A549 treated with GW870086 at 1 μM for 4 hours (cell line): ENCODE results near the gene SYNE3. TPM values are rescaled to one million over a fixed set of nuclear protein-coding genes. Genes with fewer than 3 reads are reported as not detected.

Experiments used
- total RNA-seq: library from RNA; stranded (reverse); fragments of 200-300 nt; extraction: Qiagen RNA extraction; gene quantifications from 5 replicates; pipeline ENCODE4 v1.2.3, GENCODE V29; 2022; ENCODE audit warnings: low read depth

SYNE3 gene, protein sequence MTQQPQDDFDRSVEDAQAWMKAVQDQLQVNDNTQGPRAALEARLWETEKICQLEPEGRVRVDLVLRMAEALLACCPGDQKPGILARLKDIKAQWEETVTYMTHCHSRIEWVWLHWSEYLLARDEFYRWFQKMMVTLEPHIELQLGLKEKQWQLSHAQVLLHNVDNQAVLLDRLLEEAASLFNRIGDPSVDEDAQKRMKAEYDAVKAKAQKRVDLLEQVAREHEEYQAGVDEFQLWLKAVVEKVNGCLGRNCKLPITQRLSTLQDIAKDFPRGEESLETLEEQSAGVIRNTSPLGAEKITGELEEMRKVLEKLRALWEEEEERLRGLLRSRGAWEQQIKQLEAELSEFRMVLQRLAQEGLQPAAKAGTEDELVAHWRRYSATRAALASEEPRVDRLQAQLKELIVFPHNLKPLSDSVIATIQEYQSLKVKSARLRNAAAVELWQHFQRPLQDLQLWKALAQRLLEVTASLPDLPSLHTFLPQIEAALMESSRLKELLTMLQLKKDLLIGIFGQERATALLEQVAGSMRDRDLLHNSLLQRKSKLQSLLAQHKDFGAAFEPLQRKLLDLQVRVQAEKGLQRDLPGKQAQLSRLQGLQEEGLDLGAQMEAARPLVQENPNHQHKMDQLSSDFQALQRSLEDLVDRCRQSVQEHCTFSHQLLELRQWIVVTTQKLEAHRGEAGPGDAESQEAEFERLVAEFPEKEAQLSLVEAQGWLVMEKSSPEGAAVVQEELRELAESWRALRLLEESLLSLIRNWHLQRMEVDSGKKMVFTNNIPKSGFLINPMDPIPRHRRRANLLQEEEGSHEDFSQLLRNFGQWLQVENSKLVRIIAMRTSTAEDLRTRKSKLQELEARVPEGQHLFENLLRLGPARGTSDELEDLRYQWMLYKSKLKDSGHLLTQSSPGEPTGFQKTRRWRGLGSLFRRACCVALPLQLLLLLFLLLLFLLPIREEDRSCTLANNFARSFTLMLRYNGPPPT
- total RNA-seq, result 0.25 to 1.0 TPM (median 0.71 TPM) in 5 replicates

DNA sequence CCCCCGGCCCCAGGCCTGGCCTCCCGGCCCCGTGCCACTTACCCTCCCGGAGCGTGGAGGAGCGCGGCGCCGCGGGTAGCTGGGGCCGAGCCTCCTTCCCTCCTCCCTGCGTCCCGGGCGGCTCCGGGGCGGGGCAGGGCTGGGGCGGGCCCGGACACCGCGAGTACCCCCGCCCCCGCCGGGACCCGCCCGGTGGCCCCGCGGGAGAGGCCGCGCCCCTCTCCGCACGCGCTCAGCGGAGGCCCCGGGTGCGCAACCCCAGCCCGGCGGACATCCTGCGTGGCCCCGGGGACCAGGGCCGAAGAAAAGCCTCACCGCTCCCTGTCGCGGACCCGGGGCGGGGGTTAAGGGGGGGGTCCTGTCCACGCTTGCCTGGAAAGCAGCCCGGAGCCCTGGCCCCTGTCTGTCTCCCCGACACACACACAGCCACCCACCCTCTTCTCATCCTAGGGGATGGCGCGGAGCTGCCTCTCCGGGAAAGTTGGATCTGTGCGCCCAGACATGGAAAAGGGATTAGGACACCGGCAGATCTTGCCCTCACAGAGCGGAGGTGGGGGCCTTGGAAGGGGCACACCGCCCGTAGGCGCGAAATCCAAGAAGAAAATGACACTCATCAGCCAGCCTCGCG is at the start of gene SYNE3:
Gene SYNE3, minus strand, starts transcription at position 97 of the 628 bp plus-strand sequence. CDS start 40,829 bp downstream, outside the sequence.

GRCh38 chr14:95534299-95535225 is 18.1 kb upstream of the SYNE3 start, which contains the start of gene GLRX5:
Gene GLRX5 (plus strand): TSS chr14:95535050. CDS start chr14:95535090, 40 bp downstream.

Other genes with a start within 250 kb of the SYNE3 start
- 4.7 to 7.2 TPM (median 6.6 TPM) in 5 replicates for gene CLMN, start 196.7 kb downstream of the SYNE3 start, total RNA-seq
- gene GLRX5, start 18.4 kb upstream of the SYNE3 start, total RNA-seq, result 48.3 to 76.6 TPM (median 69.8 TPM) in 5 replicates
- gene TCL1B, start 169.8 kb upstream of the SYNE3 start, total RNA-seq, result not detected in 5 replicates
- gene TCL1A, start 197.5 kb upstream of the SYNE3 start, total RNA-seq, result not detected in 5 replicates